Muscle of arm (tissue), 12 donors: ENCODE results near the gene PLEKHA7. TPM values are rescaled to one million over a fixed set of nuclear protein-coding genes. Genes with fewer than 3 reads are reported as not detected.
"Not testable (repeated sequence)": the region's sequence is repeated elsewhere in the genome, so short reads cannot be mapped to it uniquely, and the experiment has no call there.

Experiments used
- DNase-seq: peaks from one replicate; pipeline ENCODE4 v3.0.0-alpha.2; 2013
- polyA plus RNA-seq, 12 donors: library from polyadenylated mRNA; unstranded; fragments of 120-200 nt; gene quantifications; one replicate each; pipeline ENCODE4 v1.2.1, GENCODE V29; 2013; ENCODE audit not compliant: insufficient read length in 12 of 12

The PLEKHA7 gene
- polyA plus RNA-seq, 12 donors, result 4.9 to 20.3 (median 6.0) TPM; not detected in 1

DNA sequence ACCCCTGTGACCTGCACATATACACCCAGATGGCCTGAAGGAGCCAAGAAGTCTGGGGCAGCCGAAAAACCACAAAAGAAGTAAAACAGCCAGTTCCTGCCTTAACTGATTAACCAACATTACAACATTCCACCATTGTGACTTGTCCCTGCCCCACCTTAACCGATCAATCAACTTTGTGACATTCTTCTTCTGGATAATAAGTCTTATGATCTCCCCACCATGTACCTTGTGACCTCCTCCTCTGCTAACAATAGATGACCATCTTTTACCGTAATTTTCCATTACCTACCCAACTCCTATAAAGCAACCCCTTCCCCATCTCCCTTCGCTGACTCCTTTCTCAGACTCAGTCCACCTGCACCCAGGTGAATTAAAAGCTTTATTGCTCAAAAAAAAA is 125.2 kb downstream of the PLEKHA7 start:
- not testable (repeated sequence) for DNase-seq

DNA sequence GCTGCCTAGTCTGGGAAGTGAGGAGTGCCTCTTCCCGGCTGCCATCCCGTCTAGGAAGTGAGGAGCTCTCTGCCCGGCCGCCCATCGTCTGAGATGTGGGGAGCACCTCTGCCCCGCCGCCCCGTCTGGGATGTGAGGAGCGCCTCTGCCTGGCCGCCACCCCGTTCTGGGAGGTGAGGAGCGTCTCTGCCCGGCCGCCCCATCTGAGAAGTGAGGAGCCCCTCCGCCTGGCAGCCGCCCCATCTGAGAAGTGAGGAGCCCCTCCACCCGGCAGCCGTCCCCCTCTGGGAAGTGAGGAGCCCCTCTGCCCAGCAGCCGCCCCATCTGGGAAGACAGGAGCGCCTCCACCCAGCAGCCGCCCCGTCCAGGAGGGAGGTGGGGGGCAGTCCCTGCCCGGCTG is 126.3 kb downstream of the PLEKHA7 start:
- DNase-seq, result not testable (repeated sequence)

DNA sequence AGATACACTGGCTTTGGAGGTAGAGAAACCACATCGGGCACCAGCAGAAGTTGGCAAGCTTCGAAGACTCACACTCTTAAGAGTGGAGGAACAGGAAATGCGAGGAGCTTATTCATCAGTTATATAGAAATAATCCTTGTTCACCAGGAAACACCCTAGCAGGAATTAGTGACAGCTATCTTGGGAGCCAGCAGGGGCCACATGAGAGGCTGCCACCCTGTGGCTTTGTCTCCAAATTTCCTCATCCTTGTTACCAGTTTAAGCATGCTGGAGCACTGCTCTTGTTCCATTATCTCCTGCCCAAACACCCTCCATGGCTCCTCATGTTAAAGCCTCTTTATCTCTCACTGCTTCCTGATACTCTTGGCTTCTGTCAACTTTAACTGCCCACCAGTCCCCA is 131.0 kb downstream of the PLEKHA7 start:
- no peak for DNase-seq

DNA sequence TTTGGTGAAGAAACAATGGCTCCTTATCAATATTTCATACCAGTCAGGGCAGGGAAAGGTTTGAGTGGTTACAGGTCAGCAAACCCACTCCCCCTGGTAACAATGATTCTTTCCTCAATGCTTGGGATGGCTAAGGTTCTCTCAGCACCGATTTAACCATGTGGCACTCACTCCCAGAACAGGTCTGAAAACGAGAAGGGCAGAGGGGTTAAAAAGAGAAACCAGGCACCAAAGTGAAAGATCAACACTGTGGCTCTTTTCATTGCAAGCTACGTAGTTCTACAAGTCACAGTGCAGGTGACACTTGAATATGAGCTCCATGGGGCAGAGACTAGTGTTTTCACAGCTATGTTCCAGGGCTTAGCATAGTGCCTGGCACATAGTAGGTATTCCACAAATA is 132.4 kb downstream of the PLEKHA7 start:
- no peak for DNase-seq

DNA sequence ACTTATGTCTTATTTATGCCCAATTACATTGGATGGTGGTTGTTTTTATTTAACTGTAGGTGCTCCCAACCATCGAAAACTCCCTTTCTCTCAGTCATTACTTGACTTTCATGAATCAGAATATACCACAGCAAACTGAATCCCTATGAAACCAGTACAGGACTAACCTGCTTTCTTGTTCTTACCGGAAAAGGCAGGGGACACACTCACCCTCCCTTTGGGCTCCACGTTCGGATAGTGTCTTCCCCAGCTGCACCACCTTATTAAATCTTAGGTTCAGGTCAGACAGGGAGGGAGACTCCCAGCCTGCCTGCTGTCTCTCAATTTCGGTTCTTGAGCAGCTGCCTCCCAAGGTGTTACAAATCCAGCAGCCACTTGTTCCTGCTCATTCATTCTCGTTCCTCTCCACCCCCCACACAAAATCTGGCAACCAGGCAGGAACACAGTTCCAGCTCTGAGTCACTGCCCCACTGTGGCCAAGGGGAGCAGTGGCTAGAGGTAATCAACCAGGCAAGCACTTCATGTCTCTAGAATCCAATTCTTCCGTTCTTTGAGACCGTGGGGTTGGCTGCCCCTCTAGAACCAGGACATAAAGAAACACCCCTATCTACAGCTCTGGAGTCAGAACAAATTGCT is 133.0 kb downstream of the PLEKHA7 start:
- no peak for DNase-seq

DNA sequence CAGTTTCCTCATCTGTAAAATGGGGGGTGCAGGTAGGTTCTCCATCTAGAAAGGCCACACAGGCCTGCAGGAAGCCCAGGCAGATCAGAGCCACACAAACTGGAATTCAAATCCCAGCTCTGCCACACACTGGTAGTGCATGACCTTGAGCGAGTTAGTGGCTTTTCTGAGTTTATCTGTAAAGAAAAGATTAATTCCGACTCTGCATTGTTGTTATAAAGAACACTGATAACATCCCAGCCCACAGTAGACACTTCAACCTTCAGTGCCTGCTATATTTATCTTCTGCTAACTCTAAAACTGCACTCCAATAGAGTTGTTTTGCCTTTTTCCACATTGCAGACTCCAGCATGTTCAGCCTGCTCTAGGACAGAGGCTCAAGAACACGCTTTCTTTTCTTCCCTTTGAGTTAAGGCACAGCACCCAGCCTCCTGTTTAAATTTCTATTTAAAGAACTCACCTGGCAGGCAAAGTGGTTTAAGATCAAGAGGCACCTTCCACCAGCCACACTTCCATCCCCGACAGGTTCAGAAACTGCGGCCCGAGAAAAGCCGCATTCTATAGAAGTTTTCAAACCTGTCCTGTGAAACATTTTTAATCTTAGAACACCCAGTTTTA is 133.9 kb downstream of the PLEKHA7 start:
- no peak for DNase-seq

DNA sequence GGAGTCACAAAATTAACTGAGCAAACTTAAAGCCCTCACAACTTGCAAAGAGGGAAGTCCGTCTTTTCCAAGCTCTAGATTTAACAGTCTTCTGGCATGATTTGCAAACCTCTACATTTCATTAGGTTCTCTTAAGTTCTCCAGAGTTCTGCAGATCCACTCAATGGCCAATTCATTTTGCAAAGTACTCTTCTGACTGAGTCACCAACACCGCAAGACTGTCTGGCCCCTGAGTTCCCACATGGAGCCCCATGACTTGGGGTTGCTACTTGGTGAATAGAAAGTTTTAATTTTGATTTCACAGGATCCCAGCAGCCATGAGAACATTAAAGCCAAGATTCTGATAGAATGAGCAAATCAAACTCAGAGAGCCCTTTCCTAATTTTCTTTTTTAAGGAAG is 134.5 kb downstream of the PLEKHA7 start:
- DNase-seq, result no peak

DNA sequence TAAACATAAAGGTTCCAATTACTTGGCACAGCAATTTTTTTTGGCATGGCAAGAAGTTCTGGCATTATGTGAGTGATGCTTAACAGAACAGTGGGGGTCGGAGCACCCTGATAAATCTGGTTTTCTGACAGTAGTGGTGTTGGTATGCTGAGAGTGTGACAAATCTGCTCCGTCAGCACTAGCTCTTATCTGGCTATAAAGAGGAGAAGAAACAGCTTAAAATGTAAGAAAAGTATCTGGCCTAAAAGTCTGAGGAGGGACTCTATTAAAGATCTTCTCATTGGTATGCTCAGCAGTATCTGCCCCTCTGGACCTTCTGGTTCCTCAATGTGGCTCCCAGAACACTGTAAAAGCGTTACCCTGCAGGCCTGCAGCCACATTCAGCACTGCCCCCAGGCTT is 137.4 kb downstream of the PLEKHA7 start:
- no peak for DNase-seq

DNA sequence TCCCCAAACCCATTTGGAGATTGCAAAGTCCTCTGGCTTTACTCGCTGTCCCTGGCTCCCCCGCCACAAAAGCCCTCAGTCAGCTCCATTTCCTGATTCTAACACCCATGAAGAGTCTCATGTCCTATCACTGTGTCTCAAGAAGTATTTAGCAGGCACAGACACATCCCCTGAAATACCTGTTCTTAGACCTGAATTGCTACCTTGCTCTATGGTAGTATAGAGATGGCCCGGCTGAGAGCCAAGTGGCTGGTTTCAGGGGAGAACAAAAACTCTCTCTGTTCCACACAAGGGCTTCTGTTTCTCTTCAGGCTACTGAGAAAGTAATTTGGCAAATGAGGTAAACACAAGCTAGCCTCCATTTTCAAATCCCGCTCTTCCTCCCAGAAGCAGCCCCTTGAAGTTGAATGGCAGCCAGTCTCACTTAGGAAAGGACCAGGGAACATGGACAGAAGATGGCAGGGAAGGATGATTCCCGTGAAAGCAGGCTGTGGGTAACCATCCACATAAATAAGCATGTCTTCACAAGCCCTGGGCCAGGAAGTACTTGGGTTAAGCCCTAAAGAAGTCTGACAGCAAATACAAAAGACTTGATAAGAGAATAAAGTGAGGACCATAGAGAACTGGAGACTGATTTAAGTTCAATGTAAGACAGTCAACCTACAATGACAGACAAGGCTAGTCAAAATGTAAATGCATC is 138.0 kb downstream of the PLEKHA7 start:
- DNase-seq, result no peak

DNA sequence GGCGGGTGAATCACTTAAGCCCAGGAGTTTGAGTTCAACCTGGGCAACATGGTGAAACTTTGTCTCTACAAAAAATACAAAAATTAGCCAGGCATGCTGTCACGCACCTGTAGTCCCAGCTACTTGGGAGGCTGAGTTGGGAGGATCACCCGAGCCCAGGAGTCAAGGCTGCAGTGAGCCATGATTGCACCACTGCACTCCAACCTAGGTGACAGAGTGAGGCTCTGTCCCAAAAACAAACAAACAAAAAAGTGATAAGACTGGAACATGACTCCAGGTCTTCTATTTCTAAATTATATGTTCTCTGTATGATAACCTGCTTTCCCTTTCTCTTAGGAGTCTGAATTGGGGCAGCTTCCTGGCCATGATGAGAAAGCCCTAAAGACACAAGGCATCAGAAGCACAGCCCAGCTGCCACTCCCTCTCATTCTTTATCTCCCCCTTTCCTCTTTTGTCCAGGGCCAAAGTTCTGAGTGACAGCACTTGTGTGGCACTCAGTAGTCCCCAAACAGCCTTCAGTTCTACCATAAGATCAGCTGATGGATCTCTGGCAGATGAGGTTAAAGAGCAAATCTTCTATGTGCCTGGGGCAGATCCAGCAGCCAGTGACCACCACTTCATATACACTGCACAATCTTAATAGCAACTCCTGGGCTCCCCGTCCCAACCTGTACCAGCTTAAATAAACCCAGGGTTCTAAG is 139.8 kb downstream of the PLEKHA7 start:
- DNase-seq, result no peak

DNA sequence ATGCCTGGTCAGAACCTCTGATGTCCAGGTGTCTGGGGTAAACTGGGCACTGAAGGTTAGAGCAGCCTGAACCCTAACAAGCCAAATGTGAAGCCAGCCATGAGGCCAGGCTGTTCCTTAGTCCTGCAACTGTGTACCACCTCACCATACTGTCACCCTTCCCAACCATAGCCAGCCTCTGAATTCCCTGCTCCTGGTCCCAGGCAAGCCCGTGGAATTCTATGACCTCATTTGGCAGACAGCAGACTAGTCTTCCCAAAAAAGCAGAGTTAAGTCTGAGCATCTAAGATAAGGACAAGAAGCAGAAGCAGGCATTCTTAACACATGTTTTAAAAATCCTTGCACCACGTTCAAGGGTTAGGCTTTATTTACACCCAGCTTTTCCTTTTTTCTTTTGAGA is 140.9 kb downstream of the PLEKHA7 start:
- DNase-seq, result no peak

DNA sequence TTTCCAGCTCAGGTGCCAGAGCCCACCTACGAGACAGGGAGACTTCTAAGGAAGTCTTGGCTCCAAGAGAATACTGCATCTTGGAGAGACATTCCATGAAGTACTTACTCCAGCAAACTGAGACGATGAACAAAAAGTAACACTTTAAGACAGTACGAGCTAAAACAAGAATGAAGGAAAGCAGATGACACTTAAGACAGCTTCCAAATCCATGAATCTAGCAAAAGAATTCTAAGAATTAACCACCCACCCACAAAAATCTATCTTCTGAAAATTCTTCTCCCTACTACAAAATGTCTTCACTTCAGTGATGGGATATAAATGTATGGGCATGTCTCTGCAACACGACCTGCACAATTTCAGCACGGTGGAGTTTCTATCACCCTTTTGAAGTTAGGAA is 142.8 kb downstream of the PLEKHA7 start:
- no peak for DNase-seq

DNA sequence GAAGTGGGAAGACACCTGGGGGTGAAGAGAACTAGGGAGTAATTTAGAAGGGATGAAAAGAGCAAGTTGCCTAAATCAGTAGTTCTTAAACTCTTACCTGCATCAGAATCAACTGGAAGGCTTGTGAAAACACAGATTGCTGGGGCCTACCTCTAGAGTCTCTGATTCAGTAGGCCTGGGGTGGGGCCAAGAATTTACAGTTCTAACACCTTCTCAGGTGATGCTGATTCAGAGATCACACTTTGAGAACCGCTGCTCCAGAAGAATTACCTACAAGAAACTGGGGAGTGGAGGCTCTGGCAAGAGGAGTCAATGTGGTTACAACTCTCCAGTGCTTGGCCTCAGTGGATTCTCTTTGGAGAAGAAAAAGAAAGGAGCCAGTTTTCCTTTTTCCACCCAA is 147.1 kb downstream of the PLEKHA7 start:
- DNase-seq, result no peak

DNA sequence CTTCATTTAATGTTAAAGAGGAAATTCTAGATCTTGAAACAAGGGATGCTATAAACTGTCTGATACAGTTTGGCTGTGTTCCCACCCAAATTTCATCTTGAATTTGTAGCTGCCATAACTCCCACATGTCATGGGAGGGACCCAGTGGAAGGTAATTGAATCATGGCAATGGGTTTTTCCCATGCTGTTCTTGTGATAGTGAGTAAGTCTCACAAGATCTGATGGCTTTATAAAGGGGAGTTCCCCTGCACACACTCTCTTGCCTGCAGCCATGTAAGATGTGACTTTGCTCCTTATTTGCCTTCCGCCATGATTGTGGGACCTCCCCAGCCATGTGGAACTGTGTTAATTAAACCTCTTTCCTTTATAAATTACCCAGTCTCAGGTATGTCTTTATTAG is 149.8 kb downstream of the PLEKHA7 start:
- not testable (repeated sequence) for DNase-seq

DNA sequence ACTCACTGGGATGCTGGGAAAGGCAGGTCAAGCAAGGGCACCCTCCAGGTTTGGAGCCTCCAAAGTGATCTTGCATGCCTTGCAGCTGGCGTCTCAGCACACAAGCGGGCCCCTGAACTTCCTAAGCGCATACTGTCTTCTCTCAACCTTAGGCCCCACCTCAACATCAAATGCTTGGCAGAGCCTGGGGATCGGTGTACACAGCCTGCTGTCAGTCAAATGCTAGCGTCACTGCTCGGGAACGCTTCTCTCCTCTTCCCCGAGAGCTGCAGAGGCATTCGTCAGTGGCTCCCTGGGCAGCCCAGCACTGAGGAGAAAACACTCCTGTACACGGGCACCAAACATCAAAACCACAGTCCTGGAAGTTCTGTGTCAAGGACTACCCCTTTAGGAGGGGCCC is 150.8 kb downstream of the PLEKHA7 start:
- no peak for DNase-seq

DNA sequence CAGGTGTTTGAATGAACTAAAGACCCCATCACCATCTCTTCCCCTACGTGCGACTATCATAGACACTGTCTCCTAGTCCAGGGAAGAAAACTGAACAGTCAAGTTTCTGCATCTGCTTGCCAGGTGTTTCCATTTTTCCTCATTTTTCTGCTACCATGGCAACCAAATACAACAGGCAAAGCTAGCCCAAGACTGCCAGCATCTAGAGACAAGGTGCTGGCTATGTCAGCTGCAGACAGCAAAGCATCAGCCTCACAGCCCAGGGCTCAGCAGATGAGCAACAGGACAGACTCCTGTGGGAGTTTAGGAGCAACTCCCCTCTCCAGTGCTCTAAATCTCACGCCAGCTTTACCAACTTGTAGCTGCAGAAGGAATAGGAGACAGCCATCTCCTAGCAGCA is 151.5 kb downstream of the PLEKHA7 start:
- DNase-seq, result no peak

DNA sequence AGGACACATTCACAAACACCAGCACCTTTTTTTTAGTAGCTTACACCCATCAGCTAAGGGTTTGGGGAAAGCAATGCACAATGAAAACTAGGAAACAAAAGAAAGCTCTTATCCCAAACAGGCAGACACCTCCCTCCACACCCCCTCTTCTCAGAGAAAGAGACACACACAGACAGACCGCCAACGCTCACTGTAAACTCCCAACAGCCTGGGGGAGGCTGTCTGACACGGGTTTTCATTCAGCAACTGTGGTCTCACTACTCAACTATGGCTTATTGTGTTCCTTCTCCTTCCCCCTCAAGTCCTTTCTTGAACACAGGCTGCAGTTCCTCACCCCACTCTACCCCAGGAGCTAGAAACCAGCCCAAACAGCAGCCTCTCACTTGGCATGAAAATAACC is 152.4 kb downstream of the PLEKHA7 start:
- DNase-seq, result no peak

DNA sequence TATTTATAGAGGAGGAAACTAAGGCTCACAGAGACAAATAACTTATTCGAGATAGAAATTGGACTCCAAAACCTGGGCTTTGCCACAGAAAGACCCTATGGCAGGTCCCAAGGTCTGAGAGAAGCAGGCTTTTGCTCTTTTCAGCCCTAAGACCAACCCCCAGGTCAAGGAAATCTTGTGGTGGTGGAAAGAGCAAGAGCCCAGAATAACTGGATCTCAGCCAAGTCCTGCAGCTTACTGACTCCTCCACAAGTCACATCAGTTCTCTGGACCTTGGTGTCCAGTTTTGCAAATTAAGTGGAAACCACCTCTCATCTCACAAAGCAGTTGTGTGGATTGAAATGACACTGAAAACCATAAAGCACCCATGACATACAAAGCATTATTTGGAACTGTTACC is 153.6 kb downstream of the PLEKHA7 start:
- DNase-seq, result no peak

DNA sequence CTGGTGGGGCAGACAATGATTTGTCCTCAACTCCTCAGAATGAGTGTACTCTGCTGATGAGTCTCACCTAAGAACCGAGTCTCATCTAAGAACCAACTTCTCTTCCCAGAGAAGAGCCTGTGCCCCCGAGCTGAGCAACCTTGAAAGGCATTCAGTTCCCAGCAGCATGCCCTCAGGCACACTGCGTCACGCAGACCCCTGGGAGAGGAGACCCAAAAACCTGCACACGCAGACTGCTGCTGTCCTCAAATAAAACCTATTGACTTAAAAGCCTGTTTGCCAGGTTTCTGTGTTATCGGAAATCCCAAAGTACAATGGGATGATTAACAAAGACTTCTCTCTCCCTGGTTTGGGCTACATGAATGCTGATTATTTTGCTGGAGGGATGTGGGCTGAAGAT is 154.6 kb downstream of the PLEKHA7 start:
- no peak for DNase-seq

DNA sequence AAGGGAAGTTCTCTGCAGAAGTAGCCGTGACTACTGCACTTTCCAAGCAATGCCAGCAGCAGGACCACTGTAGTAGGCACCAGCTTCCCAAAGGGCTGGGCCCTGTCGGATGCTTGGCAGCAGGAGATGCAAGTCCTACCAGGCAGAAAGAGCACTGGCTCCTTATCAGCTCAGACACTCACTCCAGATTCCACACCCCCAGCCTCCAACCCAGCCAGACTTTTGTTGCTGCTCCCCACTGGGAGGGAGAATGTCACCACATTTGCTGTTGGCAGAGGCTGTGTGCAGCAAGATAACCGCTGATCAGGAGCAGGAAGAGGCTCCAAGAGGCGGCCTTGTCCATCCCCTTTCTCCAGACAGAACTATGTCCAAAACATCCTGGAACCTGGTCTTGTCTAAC is 157.0 kb downstream of the PLEKHA7 start:
- no peak for DNase-seq

DNA sequence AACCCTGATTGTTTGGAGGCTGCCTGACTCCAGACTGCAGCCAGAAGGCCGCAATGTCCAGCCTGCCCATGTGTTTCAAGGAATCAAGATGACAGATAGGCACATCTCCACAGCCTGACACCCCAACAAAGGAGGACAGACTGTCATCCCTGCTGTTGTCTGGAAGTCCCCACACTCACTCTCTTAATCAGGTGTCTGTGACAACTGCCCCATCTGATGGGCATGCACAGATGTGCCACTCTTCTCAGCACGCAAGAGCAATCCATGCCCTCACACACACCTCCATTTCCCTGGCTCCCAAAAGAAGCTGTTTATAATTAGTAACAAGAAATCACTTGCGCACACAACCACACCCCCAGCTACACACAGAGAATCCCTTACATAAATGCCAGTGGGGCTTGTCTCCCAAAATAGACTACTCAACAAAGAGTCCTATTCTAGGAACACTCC is 158.2 kb downstream of the PLEKHA7 start:
- DNase-seq, result no peak

DNA sequence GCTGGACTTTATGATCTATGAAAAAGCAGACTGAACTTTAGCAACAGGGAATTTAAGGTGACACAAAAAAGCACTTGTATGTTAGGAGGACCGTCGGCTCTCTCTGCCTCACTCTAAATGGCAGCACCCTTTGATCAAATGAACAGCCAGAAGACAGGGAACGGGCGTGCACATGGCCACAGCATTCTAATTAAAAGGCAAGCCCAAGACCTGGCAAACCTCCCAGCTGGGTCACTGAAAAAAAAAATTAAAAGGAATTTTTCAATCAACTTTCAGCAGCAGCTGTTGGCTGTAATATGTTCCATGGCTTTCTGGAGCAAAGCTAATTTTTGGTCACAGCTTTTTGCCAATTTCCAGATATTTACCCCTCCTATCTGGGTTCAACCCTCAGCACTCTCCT is 159.2 kb downstream of the PLEKHA7 start:
- DNase-seq, result no peak

DNA sequence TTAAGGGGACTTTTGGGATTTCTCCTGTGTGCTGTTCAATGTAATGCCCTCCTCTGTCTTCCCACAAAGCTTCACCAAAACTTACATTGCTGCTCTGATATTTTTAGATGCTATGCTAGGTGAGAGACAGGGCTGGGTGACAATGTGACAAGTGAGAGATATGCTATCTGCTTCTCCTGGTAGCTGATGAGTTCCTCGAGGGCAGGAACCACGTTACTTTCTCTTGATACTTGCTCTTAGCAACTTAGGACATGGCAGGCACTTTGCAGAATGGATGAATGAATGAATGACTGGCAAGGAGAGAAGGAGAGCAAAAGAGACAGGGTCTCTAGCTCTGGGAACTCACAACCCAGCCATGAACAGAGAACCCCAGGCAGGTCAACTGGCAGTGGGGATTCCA is 160.4 kb downstream of the PLEKHA7 start:
- no peak for DNase-seq
